ENCODE results near the gene FLYWCH2. TPM values are rescaled to one million over a fixed set of nuclear protein-coding genes. Genes with fewer than 3 reads are reported as not detected.

Gene FLYWCH2
- total RNA-seq, 2 experiments from 2014 or later = 18.9 to 19.3 TPM

- Mint-ChIP-seq H3K27ac (no peak overlapping the region), H3K4me3 (no peak overlapping the region), H3K27me3 (peaks cover 12% of the 10 kb centered on the region), H3K36me3 (ENCODE audit: low read depth) (no peaks in the 10 kb centered on the region), H3K4me1 (ENCODE audit: low read depth) (peaks cover 4% of the 10 kb centered on the region), H3K9me3 (peaks cover 11% of the 10 kb centered on the region)
- CTCF ChIA-PET = interaction anchor here (0.8 to 2.8 kb wide), 9 partner anchors 10 to 65 kb away, joined by 3 to 27 read pairs (median 5); partner anchors contain the start of gene FLYWCH2
- DNase-seq (no peak), ATAC-seq (no peak)
- no peak for TF ChIP-seq CTCF (IDR thresholded peaks at IDR 0.05)
- POLR2A ChIA-PET = no interaction called here
- intact Hi-C loops (cut with micrococcal nuclease) = no loop called here
Observed at GRCh38 chr16:2853531-2854073, 29.4 kb upstream of the FLYWCH2 start.

- Mint-ChIP-seq H3K36me3 (ENCODE audit: low read depth) (no peaks in the 10 kb centered on the region), H3K27ac (no peak overlapping the region), H3K27me3 (peaks cover 6% of the 10 kb centered on the region), H3K4me3 (no peak overlapping the region), H3K4me1 (ENCODE audit: low read depth) (peaks cover 4% of the 10 kb centered on the region), H3K9me3 (peaks cover 11% of the 10 kb centered on the region)
- DNase-seq = peak; percentile 29
- intact Hi-C loops (cut with micrococcal nuclease) = no loop called here
- no peak for ATAC-seq
- POLR2A ChIA-PET = interaction anchor here (0.9 to 1.0 kb wide), 2 partner anchors 27 to 29 kb away, joined by 3 read pairs; no protein-coding TSS in a partner anchor
- CTCF ChIA-PET = interaction anchor here (0.9 to 2.8 kb wide), 12 partner anchors 9 to 103 kb away, joined by 3 to 27 read pairs (median 4); partner anchors contain the start of gene FLYWCH2
- peak; percentile 86 for TF ChIP-seq CTCF (IDR thresholded peaks at IDR 0.05)
Observed at GRCh38 chr16:2854700-2855309, 28.2 kb upstream of the FLYWCH2 start.

- Mint-ChIP-seq H3K4me3 (no peak overlapping the region), H3K9me3 (peaks cover 11% of the 10 kb centered on the region), H3K27ac (no peak overlapping the region), H3K27me3 (peaks cover 10% of the 10 kb centered on the region), H3K4me1 (ENCODE audit: low read depth) (peaks cover 4% of the 10 kb centered on the region), H3K36me3 (ENCODE audit: low read depth) (no peaks in the 10 kb centered on the region)
- ATAC-seq (no peak), DNase-seq (no peak)
- ChIA-PET POLR2A (no interaction called here), CTCF (interaction anchor here (0.8 to 1.9 kb wide), 4 partner anchors 13 to 71 kb away, joined by 3 to 11 read pairs (median 7); no protein-coding TSS in a partner anchor)
- TF ChIP-seq CTCF (IDR thresholded peaks at IDR 0.05) = no peak
- intact Hi-C loops (cut with micrococcal nuclease) = no loop called here
Observed at GRCh38 chr16:2855536-2855935, 27.5 kb upstream of the FLYWCH2 start.

- no peak overlapping the region for H3K27ac Mint-ChIP-seq
- ATAC-seq (peak; percentile 54), DNase-seq (peak; percentile 39)
- H3K27me3 Mint-ChIP-seq = peaks cover 10% of the 10 kb centered on the region
- intact Hi-C loops (cut with micrococcal nuclease) = no loop called here
- no peak overlapping the region for H3K4me3 Mint-ChIP-seq
- no peaks in the 10 kb centered on the region for H3K36me3 Mint-ChIP-seq (ENCODE audit: low read depth)
- H3K4me1 Mint-ChIP-seq (ENCODE audit: low read depth) = peaks cover 4% of the 10 kb centered on the region
- no peak for TF ChIP-seq CTCF (IDR thresholded peaks at IDR 0.05)
- H3K9me3 Mint-ChIP-seq = peaks cover 11% of the 10 kb centered on the region
- ChIA-PET POLR2A (no interaction called here), CTCF (interaction anchor here (0.8 to 1.9 kb wide), 4 partner anchors 12 to 72 kb away, joined by 3 to 11 read pairs (median 4); no protein-coding TSS in a partner anchor)
Observed at GRCh38 chr16:2856061-2856670, 26.8 kb upstream of the FLYWCH2 start.

Measured in activated CD8-positive, alpha-beta T cell treated with anti-CD3 and anti-CD28 coated beads for 36 hours (primary cell).